PFSK-1 (cell line): ENCODE measurements around the gene HOXA13.

Experiments used
- FOXP2 ChIP-seq: optimal IDR thresholded peaks from 2 replicates; pipeline ENCODE3; 2011; ENCODE audit warnings: borderline replicate concordance, control low read depth, inconsistent platforms; ENCODE audit not compliant: insufficient read depth; ENCODE audit errors: extremely low read length, extremely low read depth
- POLR2AphosphoS5 ChIP-seq: IDR thresholded peaks from 2 replicates; pipeline ENCODE4 v1.6.1; 2012; ENCODE audit warnings: low read depth, mild to moderate bottlenecking, control low read depth, low read length, moderate library complexity
- TF ChIP-seq, protein P1 (sequence below), 2 experiments: IDR thresholded peaks; 2 replicates each; pipeline versions ENCODE4 v1.6.1 to v1.8.0; 2011 to 2012; ENCODE audit warnings: low read depth in 2 of 2, low read length in 2 of 2, control low read depth in 1 of 2, inconsistent platforms in 1 of 2, mild to moderate bottlenecking in 1 of 2, moderate library complexity in 1 of 2; ENCODE audit not compliant: insufficient read depth in 1 of 2

- TF ChIP-seq POLR2AphosphoS5 (no peak), FOXP2 (no peak)
- TF ChIP-seq, protein P1, sequence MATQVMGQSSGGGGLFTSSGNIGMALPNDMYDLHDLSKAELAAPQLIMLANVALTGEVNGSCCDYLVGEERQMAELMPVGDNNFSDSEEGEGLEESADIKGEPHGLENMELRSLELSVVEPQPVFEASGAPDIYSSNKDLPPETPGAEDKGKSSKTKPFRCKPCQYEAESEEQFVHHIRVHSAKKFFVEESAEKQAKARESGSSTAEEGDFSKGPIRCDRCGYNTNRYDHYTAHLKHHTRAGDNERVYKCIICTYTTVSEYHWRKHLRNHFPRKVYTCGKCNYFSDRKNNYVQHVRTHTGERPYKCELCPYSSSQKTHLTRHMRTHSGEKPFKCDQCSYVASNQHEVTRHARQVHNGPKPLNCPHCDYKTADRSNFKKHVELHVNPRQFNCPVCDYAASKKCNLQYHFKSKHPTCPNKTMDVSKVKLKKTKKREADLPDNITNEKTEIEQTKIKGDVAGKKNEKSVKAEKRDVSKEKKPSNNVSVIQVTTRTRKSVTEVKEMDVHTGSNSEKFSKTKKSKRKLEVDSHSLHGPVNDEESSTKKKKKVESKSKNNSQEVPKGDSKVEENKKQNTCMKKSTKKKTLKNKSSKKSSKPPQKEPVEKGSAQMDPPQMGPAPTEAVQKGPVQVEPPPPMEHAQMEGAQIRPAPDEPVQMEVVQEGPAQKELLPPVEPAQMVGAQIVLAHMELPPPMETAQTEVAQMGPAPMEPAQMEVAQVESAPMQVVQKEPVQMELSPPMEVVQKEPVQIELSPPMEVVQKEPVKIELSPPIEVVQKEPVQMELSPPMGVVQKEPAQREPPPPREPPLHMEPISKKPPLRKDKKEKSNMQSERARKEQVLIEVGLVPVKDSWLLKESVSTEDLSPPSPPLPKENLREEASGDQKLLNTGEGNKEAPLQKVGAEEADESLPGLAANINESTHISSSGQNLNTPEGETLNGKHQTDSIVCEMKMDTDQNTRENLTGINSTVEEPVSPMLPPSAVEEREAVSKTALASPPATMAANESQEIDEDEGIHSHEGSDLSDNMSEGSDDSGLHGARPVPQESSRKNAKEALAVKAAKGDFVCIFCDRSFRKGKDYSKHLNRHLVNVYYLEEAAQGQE (IDR thresholded peaks at IDR 0.05; ENCODE audit: insufficient read depth in 1 of 2, low read depth in 2 of 2, low read length in 2 of 2): no peak
These were observed 16.1 kb downstream of the HOXA13 start for GRCh38 chr7:27183682-27184336.
